ENCODE results near the gene MDC1.

DNA sequence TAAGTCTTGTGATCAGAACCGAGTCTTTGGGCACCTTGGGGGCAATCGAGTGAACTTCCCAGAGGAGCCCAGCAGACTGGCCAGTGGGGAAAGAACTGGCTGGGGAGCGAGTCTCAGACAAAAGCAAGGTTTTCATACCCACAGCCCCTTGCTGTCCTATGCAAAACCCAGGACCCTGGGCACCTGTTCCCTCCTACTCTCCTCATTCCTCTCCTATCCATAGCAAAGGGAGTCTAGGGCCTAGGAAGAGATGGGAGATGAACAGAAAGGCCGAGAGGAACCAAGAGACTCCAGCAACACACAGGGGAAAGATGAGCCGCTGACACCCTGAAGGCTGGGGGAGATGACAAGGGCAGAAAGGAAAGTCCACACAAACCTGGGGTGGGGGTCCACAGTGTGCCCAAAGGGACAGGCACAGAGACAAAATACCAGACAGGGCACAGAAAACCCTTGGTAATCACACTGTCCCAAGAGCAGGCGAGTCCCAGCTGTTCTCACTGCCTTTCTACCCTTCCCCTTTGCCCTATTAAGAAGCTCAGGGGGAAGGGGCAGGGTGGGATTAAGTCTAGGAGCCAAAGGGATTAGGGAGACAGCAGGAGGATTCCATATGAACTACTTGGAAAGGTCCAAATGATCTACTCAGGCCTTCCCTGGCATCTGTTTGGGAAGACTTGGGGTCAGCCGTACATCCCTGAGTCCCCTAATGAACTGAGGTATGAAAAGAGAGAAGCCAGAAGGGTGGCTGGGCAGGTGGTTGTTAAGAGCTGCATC lies 37.1 kb downstream of the MDC1 start:
- no peak for TF ChIP-seq EZH2phosphoT487 (IDR thresholded peaks at IDR 0.05; ENCODE audit: borderline replicate concordance)
- TF ChIP-seq, protein P1, sequence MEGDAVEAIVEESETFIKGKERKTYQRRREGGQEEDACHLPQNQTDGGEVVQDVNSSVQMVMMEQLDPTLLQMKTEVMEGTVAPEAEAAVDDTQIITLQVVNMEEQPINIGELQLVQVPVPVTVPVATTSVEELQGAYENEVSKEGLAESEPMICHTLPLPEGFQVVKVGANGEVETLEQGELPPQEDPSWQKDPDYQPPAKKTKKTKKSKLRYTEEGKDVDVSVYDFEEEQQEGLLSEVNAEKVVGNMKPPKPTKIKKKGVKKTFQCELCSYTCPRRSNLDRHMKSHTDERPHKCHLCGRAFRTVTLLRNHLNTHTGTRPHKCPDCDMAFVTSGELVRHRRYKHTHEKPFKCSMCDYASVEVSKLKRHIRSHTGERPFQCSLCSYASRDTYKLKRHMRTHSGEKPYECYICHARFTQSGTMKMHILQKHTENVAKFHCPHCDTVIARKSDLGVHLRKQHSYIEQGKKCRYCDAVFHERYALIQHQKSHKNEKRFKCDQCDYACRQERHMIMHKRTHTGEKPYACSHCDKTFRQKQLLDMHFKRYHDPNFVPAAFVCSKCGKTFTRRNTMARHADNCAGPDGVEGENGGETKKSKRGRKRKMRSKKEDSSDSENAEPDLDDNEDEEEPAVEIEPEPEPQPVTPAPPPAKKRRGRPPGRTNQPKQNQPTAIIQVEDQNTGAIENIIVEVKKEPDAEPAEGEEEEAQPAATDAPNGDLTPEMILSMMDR (conservative IDR thresholded peaks at IDR 0.05; ENCODE audit: low read length), result no peak

Measured in Loucy (cell line).